AG04449 (cell line): ENCODE measurements around the gene PTPRE.

Experiments used
- CTCF ChIA-PET: fragments of 350-600 bp; formaldehyde crosslinking; extraction: SDS; loops from one replicate; lab custom pipeline; 2021; ENCODE audit warnings: antibody characterized with exemption; lab: Yijun Ruan, JAX
- POLR2A ChIA-PET: fragments of 400-600, 350-600 bp; formaldehyde crosslinking; extraction: SDS; loops from one replicate; lab custom pipeline; 2020; ENCODE audit warnings: antibody characterized with exemption, inconsistent platforms; lab: Yijun Ruan, JAX
- DNase-seq: peaks from one replicate; pipeline ENCODE4 v3.0.0-alpha.2; 2010; ENCODE audit warnings: low read depth, low spot score
- H3K4me3 ChIP-seq: 2 replicates; pipeline ENCODE4 v1.5.1; 2011; ENCODE audit warnings: low read depth, mild to moderate bottlenecking, control low read depth, low read length
- TF ChIP-seq, protein P1 (sequence below): IDR thresholded peaks from one replicate; pipeline ENCODE4 v1.5.1; 2011; ENCODE audit warnings: mild to moderate bottlenecking, moderate library complexity, low read length, control low read depth, inconsistent platforms; ENCODE audit not compliant: insufficient read depth; ENCODE audit errors: missing control alignments

The PTPRE gene

DNA sequence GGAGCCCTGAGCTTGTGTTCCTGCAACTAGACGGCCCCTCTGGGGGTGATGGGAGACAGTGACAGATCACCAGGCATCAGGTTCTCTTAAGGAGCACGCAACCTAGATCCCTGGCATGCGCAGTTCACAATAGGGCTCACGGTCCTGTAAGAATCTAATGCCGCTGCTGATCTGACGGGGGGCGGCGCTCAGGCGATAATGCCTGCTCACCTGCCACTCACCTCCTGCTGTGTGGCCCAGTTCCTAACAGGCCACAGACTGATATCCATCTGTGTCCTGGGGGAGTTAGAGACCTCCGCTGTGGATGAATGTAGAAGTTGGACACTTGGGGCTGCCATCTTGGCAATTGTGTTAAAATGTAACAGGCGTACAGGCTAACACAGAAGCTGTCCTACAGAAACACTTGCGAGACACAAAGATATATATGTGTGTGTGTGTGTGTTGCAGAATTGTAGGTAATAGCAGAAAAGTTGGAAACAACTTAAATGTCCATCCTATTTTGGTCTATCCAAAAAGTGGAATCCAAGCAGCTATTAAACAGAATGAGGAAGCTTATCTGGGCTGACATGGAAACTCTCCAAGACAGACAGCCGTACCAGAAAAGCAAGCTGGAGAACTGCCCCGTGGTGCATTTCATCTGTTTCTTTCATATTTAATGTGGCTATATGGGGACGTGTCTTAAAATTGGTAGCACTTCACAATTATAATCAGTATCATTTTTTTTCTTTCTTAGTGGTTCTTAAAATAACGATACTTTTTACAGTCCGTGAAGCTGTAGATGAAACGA lies 136.5 kb downstream of the PTPRE start:
- no peak for DNase-seq
- TF ChIP-seq, protein P1, sequence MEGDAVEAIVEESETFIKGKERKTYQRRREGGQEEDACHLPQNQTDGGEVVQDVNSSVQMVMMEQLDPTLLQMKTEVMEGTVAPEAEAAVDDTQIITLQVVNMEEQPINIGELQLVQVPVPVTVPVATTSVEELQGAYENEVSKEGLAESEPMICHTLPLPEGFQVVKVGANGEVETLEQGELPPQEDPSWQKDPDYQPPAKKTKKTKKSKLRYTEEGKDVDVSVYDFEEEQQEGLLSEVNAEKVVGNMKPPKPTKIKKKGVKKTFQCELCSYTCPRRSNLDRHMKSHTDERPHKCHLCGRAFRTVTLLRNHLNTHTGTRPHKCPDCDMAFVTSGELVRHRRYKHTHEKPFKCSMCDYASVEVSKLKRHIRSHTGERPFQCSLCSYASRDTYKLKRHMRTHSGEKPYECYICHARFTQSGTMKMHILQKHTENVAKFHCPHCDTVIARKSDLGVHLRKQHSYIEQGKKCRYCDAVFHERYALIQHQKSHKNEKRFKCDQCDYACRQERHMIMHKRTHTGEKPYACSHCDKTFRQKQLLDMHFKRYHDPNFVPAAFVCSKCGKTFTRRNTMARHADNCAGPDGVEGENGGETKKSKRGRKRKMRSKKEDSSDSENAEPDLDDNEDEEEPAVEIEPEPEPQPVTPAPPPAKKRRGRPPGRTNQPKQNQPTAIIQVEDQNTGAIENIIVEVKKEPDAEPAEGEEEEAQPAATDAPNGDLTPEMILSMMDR = no peak
- no peak overlapping the region for H3K4me3 ChIP-seq
- ChIA-PET CTCF (interaction anchor here (1.8 kb wide), 1 partner anchor 8 kb away, joined by 6 read pairs; no protein-coding TSS in a partner anchor), POLR2A (no interaction called here)

DNA sequence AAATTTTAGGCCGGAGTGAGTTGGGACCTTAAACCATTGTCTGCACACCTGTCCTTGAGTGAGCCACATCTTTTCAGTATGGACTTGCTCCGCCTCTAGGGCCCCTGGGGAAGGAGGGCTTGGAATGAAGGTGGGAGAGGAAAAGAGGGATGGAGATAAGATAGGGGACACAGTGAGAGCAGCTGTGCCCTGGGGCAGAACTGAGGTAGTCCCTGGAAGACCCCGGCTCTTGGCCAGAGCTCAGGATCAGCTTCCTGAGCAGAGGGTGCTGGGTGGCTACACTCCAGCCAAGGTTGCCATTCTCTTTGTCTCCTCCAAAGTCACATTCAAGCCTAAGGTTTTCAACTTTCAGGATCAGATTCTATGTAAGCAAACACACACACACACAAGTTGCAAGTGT lies 137.3 kb downstream of the PTPRE start:
- DNase-seq = no peak
- H3K4me3 ChIP-seq = no peak overlapping the region
- CTCF ChIA-PET = interaction anchor here (1.8 kb wide), 1 partner anchor 9 kb away, joined by 6 read pairs; no protein-coding TSS in a partner anchor
- POLR2A ChIA-PET = no interaction called here
- TF ChIP-seq, protein P1 = no peak

DNA sequence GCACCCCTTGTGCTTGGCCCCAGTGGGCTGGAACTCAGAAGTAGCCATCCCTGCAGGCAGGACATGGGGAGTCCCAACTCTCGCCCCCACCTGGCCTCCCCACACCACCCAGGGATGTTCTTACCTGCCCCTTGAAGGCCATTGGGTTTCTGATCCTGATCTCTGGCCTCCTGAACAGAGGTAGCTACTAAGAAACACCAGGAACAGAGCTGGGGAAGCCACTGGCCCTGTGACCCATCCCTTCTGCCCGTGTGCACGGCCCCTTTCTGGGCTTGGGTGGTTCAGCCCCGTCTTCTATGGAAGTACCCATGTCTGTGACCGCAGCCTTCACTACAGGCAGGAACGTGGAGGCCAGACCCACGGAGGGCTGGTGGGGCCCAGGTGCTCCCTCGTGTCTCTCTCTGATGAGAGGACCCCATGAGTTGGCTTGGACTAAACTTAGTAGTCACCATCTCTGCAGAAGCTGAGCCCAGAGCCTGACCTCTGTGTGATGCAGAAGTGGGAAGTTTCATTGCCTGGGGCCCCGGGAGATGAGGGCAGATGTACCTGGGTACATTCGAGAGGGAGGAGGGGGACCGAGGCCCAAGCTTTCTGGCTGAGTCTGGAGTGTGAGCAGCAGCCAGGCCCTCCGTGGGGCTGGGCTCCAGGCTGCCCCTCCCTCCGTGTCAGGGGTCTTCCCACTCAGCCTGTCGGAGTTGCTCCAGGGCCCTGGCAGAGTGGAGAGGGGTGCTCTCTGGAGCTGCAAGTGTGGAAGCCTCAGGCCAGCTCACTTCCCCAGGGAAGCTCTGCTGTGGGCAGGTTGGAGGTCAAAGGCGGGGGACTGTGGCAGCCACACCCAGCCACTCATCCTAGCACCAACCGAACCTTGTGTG lies 138.3 kb downstream of the PTPRE start:
- TF ChIP-seq, protein P1 = no peak
- DNase-seq = no peak

DNA sequence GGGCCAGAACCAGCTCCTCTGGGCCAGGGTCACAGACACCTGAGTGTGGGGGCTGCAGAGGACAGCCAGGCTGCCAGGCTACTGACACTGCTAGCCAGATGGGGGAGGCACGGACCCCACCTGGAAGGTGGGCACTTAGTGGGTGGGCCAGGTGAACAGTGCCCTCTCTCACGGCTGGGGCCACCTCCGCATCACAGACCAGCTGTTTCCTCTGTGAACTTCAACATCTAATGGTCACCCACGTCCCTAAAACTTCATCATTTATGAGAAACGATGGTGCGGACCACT lies 138.9 kb downstream of the PTPRE start:
- no peak overlapping the region for H3K4me3 ChIP-seq
- TF ChIP-seq, protein P1 = no peak
- ChIA-PET POLR2A (no interaction called here), CTCF (interaction anchor here (1.5 kb wide), 1 partner anchor 10 kb away, joined by 7 read pairs; no protein-coding TSS in a partner anchor)
- no peak for DNase-seq

More for the DNA sequence above, 138.3 kb downstream of the PTPRE start:
- H3K4me3 ChIP-seq = no peak overlapping the region
- CTCF ChIA-PET = interaction anchor here (1.5 kb wide), 1 partner anchor 10 kb away, joined by 7 read pairs; no protein-coding TSS in a partner anchor
- POLR2A ChIA-PET = no interaction called here

DNA sequence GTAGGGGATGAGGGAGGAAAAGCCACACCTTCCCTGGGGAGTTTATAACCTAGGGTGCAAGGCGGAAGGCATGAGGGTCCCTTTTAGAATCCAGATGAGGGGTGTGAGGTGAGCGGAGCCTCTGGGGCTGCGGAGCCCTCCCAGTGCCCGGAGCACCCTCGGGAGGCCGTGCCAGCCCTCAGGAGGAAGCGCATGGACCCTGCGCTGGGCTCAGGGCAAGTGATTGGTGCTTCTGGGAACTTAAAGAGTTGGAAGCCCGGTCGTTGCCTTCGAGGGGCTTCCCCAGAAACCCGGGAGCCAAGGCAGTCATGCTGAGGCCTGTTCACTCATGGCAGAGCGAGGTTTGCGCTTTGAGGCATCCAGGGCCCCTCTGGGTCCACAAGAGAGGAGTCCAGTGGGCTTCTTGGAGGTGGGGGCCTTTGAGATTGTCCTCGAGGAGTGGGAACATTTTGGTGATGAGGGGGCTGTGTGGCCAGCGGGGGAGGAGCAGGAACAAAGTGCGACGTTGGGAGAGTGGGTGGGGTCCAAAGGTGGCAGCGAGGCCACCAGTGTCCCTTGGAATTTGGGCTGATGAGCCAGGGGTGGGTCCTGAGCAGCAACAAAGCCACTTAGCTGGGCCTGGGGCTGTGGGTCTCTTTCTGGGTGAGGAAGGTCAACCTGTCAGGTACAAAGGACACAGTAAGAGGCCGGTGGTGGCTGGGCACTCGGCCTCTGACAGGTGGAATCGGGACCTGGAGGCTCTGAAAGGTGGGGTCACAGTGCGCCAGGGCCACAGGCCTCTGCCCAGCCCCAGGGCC lies 139.5 kb downstream of the PTPRE start:
- POLR2A ChIA-PET = no interaction called here

More for the DNA sequence above, 139.5 kb downstream of the PTPRE start:
- CTCF ChIA-PET = no interaction called here
- DNase-seq = no peak
- TF ChIP-seq, protein P1 = no peak
- H3K4me3 ChIP-seq = no peak overlapping the region
